GM18520 (cell line): ENCODE results near the gene FCRLA.

Source experiments
- ATAC-seq: cut with Tn5 transposase; IDR thresholded peaks from one replicate; pipeline ENCODE4 v1.9.1; 2021; ENCODE audit not compliant: unreplicated experiment

FCRLA gene

DNA sequence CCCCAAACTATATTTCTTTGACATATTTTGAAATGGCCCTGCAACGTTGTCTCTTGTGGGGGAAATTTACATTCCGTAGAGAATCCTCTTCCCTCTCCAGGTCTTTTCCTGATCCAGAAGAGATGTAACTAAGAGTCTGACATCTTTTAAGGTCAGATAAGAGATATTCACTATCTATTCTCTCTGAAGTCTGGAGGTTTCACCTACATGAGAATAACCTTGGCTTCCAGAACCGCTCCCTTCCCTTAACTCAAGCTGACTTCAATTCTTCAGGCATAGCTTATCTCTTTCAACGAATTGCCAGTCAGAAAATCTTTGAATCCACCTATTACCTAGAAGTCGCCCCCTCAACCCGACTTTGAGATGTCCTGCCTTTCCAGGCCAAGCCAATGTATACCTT lies 24.2 kb downstream of the FCRLA start:
- ATAC-seq: no peak

DNA sequence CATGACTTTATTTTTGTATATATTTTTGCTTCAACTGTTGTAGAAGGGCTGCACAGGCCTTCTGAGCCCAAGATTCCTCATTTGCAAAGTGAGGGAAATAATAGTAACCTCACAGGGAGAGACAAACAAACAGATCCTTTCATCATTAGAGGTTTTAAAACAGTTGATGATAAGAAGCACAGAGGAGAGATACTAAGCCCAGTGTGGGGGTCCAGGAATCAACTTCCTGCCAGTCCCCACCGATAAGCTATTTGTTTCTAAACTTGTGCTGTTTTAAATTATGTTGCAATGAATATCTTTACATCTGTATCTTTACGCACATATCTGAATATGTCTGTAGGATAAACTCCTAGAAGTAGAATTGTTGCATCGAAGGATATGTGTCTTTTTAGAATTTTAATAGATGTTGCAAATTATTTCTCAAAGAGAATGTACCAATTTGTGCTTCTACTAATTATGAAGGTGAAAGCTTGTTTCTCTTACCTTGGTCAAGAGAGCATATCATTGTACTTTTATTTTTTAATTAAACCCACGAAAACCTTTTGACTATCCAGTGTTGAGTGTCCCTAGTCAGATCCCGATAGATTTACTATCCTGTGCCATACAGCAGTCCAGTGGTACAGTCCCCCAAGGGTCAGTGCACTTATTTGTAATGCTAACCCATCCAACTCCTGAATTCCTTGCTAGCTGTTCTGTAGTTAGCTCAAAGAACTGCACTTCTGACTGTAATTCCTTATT lies 25.1 kb downstream of the FCRLA start:
- no peak for ATAC-seq

DNA sequence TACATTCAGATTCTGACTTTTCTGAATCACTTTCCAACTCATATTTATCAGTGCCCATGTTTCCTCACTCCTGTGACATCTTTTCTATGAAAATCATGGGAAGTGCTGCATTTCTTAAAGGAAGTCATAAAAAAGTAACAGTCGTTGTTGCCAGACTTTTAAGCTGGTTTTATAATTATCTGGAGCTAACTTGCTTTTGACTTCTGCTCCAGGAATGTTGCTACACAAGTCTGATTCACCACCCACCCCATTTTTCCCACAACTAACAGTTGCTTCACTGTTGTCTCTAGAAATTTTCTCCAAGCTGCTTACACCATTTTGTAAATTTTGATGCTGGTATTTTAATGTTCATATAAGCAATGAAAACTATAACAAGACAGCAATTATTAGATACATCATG lies 26.5 kb downstream of the FCRLA start:
- ATAC-seq: no peak

DNA sequence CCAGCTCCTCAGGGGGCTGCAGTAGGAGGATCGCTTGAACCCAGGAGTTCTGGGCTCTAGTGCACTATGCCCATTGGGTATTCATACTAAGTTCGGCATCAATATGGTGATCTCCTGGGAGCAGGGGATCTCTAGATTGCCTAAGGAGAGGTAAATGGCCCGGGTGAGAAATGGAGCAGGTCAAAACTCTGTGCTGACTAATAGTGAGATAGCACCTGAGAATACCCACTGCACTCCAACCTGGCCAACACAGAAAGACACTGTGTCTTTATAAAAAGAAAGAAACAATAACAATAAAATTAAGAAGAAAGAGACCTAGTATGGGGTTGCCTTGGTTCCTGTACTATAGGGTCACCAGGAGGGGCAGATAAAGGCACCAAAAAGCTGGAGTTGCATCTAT lies 28.8 kb downstream of the FCRLA start:
- no peak for ATAC-seq

DNA sequence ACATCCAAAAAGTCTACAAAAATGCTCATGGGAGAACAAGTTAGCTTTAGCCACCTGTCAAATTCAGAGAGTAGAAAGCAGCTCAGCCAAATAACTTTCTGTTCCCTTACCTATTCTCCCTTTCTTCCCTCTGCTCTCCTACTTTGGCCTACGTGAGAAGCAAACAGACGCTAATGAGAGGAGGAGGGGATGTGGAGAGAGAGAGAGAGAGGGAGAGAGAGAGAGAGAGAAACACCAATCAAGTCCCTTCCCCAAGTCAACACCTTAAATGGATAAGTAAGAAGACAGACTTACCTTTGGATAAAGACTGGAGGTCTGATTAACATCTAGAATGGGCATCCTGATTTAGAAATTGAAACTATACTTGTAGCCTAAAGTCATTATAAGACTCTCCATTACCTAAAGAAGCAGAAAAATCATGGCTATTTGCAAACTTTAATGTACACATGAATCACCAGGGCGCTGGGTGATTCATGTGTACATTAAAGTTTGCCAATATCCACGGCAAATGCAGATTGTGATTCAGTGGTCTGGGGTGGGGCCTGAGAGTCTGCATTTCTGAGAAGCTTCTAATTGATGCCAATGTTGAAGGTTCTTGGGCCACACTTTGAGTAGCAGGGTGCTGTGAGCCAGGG lies 29.4 kb downstream of the FCRLA start:
- no peak for ATAC-seq

DNA sequence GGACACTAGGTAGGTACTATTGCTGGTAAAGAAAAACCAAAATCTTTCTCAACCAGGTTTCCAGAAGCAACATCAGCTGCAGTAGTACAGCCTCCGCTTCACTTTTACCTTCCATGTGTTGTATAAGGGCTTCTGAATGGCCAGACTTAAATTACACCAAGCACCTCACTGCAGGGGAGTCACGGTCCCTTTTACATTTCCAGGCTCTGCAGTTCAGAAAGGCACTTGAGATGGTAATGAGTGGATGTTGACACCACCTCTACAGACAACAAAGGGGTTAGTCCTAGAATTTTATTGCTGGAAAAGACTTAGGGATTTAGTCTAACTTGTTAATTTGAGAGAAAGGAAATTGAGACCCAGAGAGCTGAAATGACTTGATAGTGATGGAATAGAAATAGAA lies 30.6 kb downstream of the FCRLA start:
- ATAC-seq: no peak

DNA sequence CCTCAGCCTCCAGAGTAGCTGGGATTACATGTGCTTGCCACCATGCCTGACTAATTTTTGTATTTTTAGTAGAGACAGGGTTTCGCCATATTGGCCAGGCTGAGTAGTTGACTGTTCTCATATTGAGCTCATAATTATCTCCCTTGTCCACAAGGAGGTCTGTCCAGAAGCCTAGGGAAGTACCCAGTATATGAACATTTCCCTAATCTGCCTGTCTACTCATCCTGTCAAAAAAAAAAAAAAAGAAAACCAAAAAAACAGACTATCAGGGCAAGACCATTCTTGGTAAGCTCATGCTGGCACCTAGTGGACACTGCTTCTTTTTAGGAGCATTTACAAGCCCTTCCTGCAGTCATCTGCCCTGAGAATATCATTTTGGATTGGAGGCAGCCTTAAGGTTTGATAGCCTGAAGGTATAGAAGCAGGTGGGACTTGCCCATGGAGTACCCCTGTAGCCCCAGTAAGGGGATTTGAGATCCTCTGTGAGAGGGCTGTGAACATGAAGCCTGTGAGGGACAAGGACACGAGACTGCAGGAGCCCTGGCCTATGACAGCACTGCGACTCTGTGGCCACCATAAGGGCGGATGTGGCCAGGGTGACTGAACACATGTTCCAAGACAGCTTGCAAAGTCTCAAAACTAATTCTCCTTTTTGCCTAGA lies 31.7 kb downstream of the FCRLA start:
- peak; percentile 47 for ATAC-seq

DNA sequence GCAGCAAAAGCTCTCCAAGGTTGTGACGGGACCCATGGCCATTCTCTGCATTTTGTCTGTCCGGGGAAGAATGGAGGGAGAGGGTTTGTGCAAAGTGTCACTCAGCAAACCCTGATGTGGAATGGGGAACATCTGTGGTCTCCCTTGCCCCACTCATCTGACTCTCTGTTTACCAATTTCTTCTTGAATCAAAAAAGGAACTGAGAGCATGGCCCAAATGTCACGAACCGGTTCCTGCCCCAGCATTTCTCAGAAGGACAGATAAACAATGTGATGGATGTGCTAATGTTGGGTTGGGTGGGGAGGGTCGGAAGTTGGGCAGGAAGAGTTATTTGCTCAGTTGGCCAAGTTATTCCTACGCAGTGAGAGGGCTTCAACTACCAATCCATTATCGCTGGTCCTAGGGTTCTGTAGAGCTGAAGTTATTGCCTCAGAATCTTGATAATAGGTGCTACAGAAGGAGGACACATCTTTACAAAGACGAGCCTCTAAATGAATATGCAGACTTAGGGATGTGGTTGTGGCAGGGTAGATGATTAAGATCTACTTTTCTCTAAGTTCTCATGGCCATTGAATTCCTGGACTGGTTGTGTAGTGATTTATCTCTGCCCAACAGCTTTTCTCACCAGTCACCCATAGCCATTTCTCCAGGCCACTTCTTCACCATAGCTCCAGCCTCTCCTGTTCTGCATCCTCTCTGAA lies 33.0 kb downstream of the FCRLA start:
- no peak for ATAC-seq

DNA sequence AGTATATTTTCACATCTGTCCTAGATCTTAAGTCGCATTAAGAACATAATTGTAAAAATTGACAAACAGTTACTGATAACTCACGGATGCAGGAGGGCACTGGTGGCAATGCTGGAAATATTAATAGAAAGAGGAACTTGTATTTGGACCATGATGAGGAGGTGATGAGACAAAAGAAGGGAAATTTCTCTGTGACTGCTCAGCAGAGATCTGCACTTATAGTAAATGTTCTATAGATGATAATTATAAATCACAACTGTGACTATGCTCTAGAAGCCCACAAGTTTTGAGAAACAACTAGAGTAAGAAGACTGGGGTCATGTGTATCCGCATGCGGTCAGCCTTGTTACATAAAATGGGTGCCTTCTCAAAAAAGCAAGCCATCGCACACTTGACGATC lies 33.9 kb downstream of the FCRLA start:
- ATAC-seq: no peak

DNA sequence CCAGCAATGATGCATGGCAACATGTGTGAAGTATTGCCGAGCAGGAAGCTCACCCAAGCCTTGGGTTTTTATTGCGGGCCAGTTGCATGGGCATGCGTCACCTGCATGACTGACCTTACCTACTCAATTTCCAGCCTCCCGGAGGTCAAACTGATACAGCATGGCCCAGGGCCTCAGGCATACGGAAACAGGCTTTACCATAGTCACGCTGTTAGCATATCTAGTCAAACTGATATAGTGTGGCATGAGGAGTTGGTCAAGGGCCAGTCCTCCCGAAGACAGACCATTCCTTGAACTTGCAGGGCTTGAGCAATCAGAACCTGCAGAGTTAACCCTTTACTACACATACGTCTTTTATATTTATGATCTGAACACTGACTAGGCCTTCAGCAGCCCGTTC lies 36.2 kb downstream of the FCRLA start:
- ATAC-seq: no peak

DNA sequence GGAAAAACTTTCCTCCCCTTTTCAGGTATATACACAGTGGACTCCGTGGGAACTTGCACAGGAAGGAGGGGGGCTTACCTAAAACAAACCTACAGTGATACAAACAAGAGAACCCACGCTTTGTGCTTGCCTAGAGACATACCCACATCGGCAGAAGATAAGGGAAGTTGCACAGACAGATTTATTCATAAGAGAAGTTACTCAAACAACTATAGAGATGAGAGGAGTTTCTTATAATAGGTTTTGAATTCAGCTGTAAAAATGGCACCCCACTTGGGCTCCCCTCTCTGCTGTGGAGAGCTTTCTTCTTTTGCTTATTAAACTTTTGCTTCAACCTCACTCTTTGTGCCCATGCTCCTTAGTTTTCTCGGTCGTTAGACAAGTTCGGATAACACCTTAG lies 40.8 kb downstream of the FCRLA start:
- no peak for ATAC-seq

DNA sequence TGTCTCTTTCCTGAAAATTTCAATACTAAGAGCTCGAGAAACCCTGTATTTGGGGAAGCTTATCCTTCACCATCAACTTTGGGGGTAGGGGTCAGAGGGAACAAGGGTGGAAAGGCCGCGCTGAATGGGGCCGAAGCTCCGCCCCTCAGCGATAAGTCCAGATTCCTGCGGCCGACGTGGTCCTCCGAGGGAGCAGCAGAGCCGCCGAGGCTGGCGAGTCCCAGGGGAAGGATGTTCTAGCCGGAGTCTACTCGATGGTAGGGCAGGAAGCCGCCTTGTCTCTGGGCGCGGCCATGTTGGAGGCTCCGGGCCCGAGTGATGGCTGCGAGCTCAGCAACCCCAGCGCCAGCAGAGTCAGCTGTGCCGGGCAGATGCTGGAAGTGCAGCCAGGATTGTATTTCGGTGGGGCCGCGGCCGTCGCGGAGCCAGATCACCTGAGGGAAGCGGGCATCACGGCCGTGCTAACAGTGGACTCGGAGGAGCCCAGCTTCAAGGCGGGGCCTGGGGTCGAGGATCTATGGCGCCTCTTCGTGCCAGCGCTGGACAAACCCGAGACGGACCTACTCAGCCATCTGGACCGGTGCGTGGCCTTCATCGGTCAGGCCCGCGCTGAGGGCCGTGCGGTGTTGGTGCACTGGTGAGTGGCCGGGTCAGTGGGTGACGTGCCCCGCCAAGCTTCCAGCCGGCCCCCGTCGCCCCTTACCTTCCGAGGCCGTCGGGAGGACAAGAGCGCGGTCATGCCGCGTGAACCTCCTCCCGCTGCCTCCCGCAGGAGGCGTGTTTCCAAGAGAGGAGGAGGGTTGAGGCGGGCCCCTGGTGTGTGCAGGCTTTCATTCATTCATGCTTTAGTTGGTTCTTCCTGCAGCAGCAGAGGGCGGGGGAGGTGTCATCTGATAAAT lies 42.7 kb downstream of the FCRLA start, which contains the start of gene DUSP12:
Gene DUSP12 (plus strand): TSS at position 278 of the 899 bp plus-strand sequence. CDS start 16 bp downstream, at position 294.
- ATAC-seq: peak; percentile 93

DNA sequence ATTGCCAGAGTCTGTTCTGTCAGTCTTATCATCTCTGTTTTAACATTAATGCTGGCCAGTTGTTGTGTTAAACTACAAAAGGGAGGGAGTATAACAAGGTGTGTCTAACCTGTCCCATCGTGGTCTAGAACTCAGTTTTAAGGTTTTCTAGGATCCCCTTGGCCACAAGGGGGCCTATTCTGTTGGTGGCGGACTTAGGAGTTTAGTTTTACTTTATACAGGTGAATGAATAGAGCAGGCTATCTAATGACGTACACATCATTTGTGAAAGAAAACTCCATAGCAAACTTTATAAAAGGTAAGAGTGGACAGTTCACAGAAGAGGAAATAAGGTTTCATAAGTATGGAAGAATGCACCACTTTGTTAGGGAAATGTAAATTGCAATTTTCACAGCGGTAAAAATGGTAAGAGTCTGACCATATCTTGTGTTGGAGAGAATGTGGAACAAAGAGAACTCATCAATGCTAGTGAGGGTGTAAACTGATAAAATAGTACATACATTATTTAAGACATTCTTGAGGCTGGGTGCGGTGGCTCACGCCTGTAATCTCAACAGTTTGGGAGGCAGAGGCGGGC lies 56.6 kb downstream of the FCRLA start:
- ATAC-seq: no peak
